ENCODE data around the gene HYAL3.
"Not testable (repeated sequence)": the region's sequence is repeated elsewhere in the genome, so short reads cannot be mapped to it uniquely, and the experiment has no call there.

Gene HYAL3

GRCh38 chr3:50312041-50312440 is 12.8 kb upstream of the HYAL3 start:
- not testable (repeated sequence) for DNase-seq

GRCh38 chr3:50304601-50305000 is 5.4 kb upstream of the HYAL3 start:
- no peak for DNase-seq

GRCh38 chr3:50303013-50303815 is 4.0 kb upstream of the HYAL3 start, which contains the start of gene HYAL1:
Gene HYAL1, minus strand, starts transcription at chr3:50303574. Its CDS starts 618 bp downstream, at chr3:50302956.
- no peak for DNase-seq

GRCh38 chr3:50302095-50303012 is 3.1 kb upstream of the HYAL3 start:
- DNase-seq, result no peak

- DNase-seq, result no peak
Measured at GRCh38 chr3:50300681-50301254, 1.6 kb upstream of the HYAL3 start.

GRCh38 chr3:50299929-50300680 is 900 bp upstream of the HYAL3 start:
- DNase-seq, result no peak

- DNase-seq, result no peak
Measured at GRCh38 chr3:50299638-50299928, 378 bp upstream of the HYAL3 start.

GRCh38 chr3:50297896-50298725 is 1.1 kb downstream of the HYAL3 start:
- DNase-seq, result no peak

- DNase-seq, result no peak
Measured at GRCh38 chr3:50297384-50297775, 1.8 kb downstream of the HYAL3 start.

GRCh38 chr3:50296721-50297383 is 2.4 kb downstream of the HYAL3 start:
- no peak for DNase-seq

- DNase-seq, result no peak
Measured at GRCh38 chr3:50295553-50296431, 3.4 kb downstream of the HYAL3 start.

GRCh38 chr3:50294492-50295403 is 4.5 kb downstream of the HYAL3 start:
- no peak for DNase-seq

GRCh38 chr3:50294089-50294488 is 5.1 kb downstream of the HYAL3 start:
- DNase-seq, result no peak

- no peak for DNase-seq
Measured at GRCh38 chr3:50293079-50293801, 6.0 kb downstream of the HYAL3 start.

GRCh38 chr3:50292159-50293078 is 6.8 kb downstream of the HYAL3 start, which contains the start of gene IFRD2:
Gene IFRD2, minus strand, starts transcription at chr3:50292429. Its CDS starts 155 bp downstream, at chr3:50292274.
- DNase-seq, result peak; percentile 91

GRCh38 chr3:50290161-50290641 is 9.0 kb downstream of the HYAL3 start:
- DNase-seq, result no peak

GRCh38 chr3:50289130-50289529 is 10.1 kb downstream of the HYAL3 start:
- DNase-seq, result no peak
